Lower leg skin (tissue), 4 donors: ENCODE measurements around the gene METTL24. TPM values are rescaled to one million over a fixed set of nuclear protein-coding genes. Genes with fewer than 3 reads are reported as not detected.

Experiments used
- DNase-seq, 2 donors: peaks; one replicate each; pipeline ENCODE4 v3.0.0-alpha.2; 2019; ENCODE audit warnings: low spot score in 2 of 2
- H3K4me3 ChIP-seq: fragments of 200-600 bp; sonication (generic); 2 replicates; pipeline ENCODE4 v1.5.1; 2017; ENCODE audit warnings: mild to moderate bottlenecking, low read depth; ENCODE audit not compliant: poor library complexity, severe bottlenecking
- POLR2A ChIP-seq, 2 donors: fragments of 450-650 bp; IDR thresholded peaks; one replicate each; pipeline ENCODE4 v1.6.1; 2016 to 2017; ENCODE audit warnings: antibody characterized with exemption in 2 of 2, mild to moderate bottlenecking in 1 of 2, moderate library complexity in 1 of 2
- WGBS, 2 donors: methylation state at CpG; one replicate each; pipeline ENCODE4 v1.1.5; 2018; 5-methylcytosine and 5-hydroxymethylcytosine counted together
- intact Hi-C: fragments of 100-400 bp; cut with DNase I; formaldehyde crosslinking; loops from one replicate; pipeline ENCODE4 v1.15.0; 2023; ENCODE audit warnings: low total_unique reads
- total RNA-seq, 4 donors: library from RNA; depleted of rRNA; stranded (reverse); fragments of >200 nt; gene quantifications; one replicate each; pipeline ENCODE4 v1.1.0, GENCODE V29; 2016
- TF ChIP-seq, protein P1 (sequence below), 3 donors: fragments of 450-650 bp; IDR thresholded peaks; one replicate each; pipeline ENCODE4 v1.5.1; 2016; ENCODE audit warnings: antibody characterized with exemption in 3 of 3, mild to moderate bottlenecking in 3 of 3, moderate library complexity in 2 of 3

The METTL24 gene
- total RNA-seq, 4 donors from 2014 or later: 0.22 to 2.5 (median 1.8) TPM; not detected in 1

GRCh38 chr6:110340392-110340965 lies 17.7 kb downstream of the METTL24 start:
- 67 to 69% methylated on average over 7 of the region's 7 CpGs for WGBS, 2 donors
- intact Hi-C loops: no loop called here
- no peak for DNase-seq
- no peak overlapping the region for H3K4me3 ChIP-seq
- TF ChIP-seq POLR2A (IDR thresholded peaks at IDR 0.05): no peak
- TF ChIP-seq, protein P1, sequence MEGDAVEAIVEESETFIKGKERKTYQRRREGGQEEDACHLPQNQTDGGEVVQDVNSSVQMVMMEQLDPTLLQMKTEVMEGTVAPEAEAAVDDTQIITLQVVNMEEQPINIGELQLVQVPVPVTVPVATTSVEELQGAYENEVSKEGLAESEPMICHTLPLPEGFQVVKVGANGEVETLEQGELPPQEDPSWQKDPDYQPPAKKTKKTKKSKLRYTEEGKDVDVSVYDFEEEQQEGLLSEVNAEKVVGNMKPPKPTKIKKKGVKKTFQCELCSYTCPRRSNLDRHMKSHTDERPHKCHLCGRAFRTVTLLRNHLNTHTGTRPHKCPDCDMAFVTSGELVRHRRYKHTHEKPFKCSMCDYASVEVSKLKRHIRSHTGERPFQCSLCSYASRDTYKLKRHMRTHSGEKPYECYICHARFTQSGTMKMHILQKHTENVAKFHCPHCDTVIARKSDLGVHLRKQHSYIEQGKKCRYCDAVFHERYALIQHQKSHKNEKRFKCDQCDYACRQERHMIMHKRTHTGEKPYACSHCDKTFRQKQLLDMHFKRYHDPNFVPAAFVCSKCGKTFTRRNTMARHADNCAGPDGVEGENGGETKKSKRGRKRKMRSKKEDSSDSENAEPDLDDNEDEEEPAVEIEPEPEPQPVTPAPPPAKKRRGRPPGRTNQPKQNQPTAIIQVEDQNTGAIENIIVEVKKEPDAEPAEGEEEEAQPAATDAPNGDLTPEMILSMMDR (IDR thresholded peaks at IDR 0.05): no peak

- intact Hi-C loops: no loop called here
- no peak overlapping the region for H3K4me3 ChIP-seq
- TF ChIP-seq POLR2A (IDR thresholded peaks at IDR 0.05): no peak
- TF ChIP-seq, protein P1 (IDR thresholded peaks at IDR 0.05): no peak
- WGBS, 2 donors: 66 to 67% methylated on average over 3 of the region's 3 CpGs
- DNase-seq: no peak
Measured at GRCh38 chr6:110338820-110339470, 19.2 kb downstream of the METTL24 start.

DNA sequence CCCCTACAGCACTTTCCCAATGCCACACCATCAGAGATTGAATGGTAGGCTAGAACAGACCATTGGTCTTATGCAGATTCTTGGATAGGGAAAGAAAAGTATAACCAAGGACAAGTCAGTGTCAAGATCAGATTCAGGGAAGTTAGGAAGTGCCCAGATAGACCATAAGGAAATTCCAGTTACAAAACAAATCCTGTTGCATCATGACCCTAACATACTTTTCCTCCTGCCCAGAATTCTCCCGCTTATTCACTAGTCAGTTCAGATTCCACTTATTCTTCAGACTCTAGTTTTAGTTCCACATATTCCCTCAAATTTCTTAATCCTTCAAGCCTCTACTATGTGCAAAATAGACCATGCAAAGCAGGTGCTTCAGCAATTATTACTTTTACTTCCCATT lies 20.7 kb downstream of the METTL24 start:
- 59 to 62% methylated on average over 1 of the region's 1 CpG for WGBS, 2 donors
- intact Hi-C loops: no loop called here

GRCh38 chr6:110334423-110335180 lies 23.5 kb downstream of the METTL24 start:
- H3K4me3 ChIP-seq: no peak overlapping the region
- no peak for DNase-seq
- TF ChIP-seq, protein P1 (IDR thresholded peaks at IDR 0.05): no peak
- TF ChIP-seq POLR2A (IDR thresholded peaks at IDR 0.05): no peak
- intact Hi-C loops: no loop called here
- WGBS, 2 donors: 59 to 64% methylated on average over 9 of the region's 9 CpGs

More for the DNA sequence above, 20.7 kb downstream of the METTL24 start:
- TF ChIP-seq, protein P1 (IDR thresholded peaks at IDR 0.05): no peak
- TF ChIP-seq POLR2A (IDR thresholded peaks at IDR 0.05): no peak
- no peak for DNase-seq
- H3K4me3 ChIP-seq: no peak overlapping the region

DNA sequence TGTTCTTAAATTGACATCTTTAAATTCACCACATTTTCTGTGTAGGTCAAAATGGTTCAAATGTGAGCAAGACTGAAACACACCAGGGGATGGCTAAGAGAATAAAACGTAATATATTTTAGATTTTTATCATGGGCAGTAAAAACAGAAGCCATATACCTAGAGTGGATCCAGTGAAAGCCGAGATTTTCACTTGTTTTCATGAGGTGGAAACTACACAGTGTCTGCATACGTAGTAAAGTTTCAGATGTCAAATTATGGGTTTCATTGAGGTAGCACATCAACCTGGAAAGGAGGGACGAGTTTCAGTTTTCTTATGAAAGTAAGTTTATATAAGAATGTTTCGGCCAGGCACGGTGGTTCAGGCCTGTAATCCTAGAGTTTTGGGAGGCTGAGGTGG lies 25.9 kb downstream of the METTL24 start:
- 81 to 87% methylated on average over 6 of the region's 6 CpGs for WGBS, 2 donors
- intact Hi-C loops: no loop called here
- no peak for DNase-seq
- TF ChIP-seq, protein P1 (IDR thresholded peaks at IDR 0.05): no peak
- TF ChIP-seq POLR2A (IDR thresholded peaks at IDR 0.05): no peak
- no peak overlapping the region for H3K4me3 ChIP-seq
